A673 (cell line): ENCODE results near the gene AKNA. TPM values are rescaled to one million over a fixed set of nuclear protein-coding genes. Genes with fewer than 3 reads are reported as not detected.

ENCODE experiments used
- BruUV-seq: library from RNA; stranded (reverse); fragments of 400-500 nt; replicated peaks from 2 replicates; lab custom pipeline; 2021; lab: Mats Ljungman, UMichigan
- CTCF ChIA-PET: fragments of 300-600 bp; sonication (Branson Sonifier 250); formaldehyde crosslinking; loops from one replicate; lab custom pipeline; 2022; ENCODE audit warnings: antibody characterized with exemption; lab: Charles Lee
- POLR2A ChIA-PET: fragments of 300-600 bp; sonication (Branson Sonifier 250); formaldehyde crosslinking; loops from one replicate; lab custom pipeline; 2022; ENCODE audit warnings: antibody characterized with exemption; ENCODE audit not compliant: low non-redundant PET; lab: Charles Lee
- DNase-seq: peaks from one replicate; pipeline ENCODE4 v3.0.0-alpha.2; 2015; ENCODE audit warnings: low spot score
- H3K27ac ChIP-seq: fragments of 200-600 bp; sonication (generic); 2 replicates; pipeline ENCODE4 v1.5.1; 2016; ENCODE audit warnings: mixed run types, low read depth, mild to moderate bottlenecking, mixed read lengths, antibody characterized with exemption, low read length; ENCODE audit not compliant: poor library complexity, severe bottlenecking
- H3K27me3 ChIP-seq: fragments of 200-600 bp; sonication (generic); replicated peaks from 2 replicates; pipeline ENCODE4 v1.6.1; 2017; ENCODE audit warnings: mixed run types, low read depth, mild to moderate bottlenecking, mixed read lengths, antibody characterized with exemption, low read length; ENCODE audit not compliant: insufficient read depth, poor library complexity
- H3K36me3 ChIP-seq: fragments of 200-600 bp; sonication (generic); 2 replicates; pipeline ENCODE4 v1.6.1; 2016; ENCODE audit warnings: mixed run types, mild to moderate bottlenecking, mixed read lengths, antibody characterized with exemption, low read length; ENCODE audit not compliant: insufficient read depth, poor library complexity, severe bottlenecking
- H3K4me1 ChIP-seq: fragments of 200-600 bp; sonication (generic); 2 replicates; pipeline ENCODE4 v1.6.1; 2017; ENCODE audit warnings: mixed run types, mild to moderate bottlenecking, mixed read lengths, antibody characterized with exemption, low read length; ENCODE audit not compliant: insufficient read depth, poor library complexity, severe bottlenecking
- H3K4me3 ChIP-seq: fragments of 200-600 bp; sonication (generic); 2 replicates; pipeline ENCODE4 v1.5.1; 2016; ENCODE audit warnings: low read depth, mixed run types, mild to moderate bottlenecking, mixed read lengths, low read length; ENCODE audit not compliant: poor library complexity, severe bottlenecking
- H3K9me3 ChIP-seq: fragments of 200-600 bp; sonication (generic); 2 replicates; pipeline ENCODE4 v1.6.1; 2016; ENCODE audit warnings: mixed run types, low read depth, mild to moderate bottlenecking, mixed read lengths, antibody characterized with exemption, low read length; ENCODE audit not compliant: poor library complexity, severe bottlenecking
- EZH2 ChIP-seq: fragments of 200-600 bp; sonication (generic); IDR thresholded peaks from 2 replicates; pipeline ENCODE4 v1.6.1; 2017; ENCODE audit warnings: borderline replicate concordance, low read depth, mild to moderate bottlenecking, mixed read lengths, antibody characterized with exemption, low read length; ENCODE audit not compliant: poor library complexity, severe bottlenecking
- intact Hi-C: fragments of 100-400 bp; cut with micrococcal nuclease; formaldehyde crosslinking; loops from one replicate; pipeline ENCODE4 v1.10.0; 2022; ENCODE audit not compliant: unreplicated experiment
- total RNA-seq: library from RNA; stranded (reverse); gene quantifications from 2 replicates; pipeline ENCODE4 v1.2.3, GENCODE V29; 2021
- TF ChIP-seq, protein P1 (sequence below): fragments of 300-800, 200-600 bp; sonication (generic); conservative IDR thresholded peaks from 2 replicates; pipeline ENCODE4 v1.5.1; 2017; ENCODE audit warnings: low read depth, mild to moderate bottlenecking, antibody characterized with exemption, low read length, moderate library complexity, mixed read lengths

Gene AKNA
- total RNA-seq, 1 experiment from 2014 or later = 20.4 TPM

DNA sequence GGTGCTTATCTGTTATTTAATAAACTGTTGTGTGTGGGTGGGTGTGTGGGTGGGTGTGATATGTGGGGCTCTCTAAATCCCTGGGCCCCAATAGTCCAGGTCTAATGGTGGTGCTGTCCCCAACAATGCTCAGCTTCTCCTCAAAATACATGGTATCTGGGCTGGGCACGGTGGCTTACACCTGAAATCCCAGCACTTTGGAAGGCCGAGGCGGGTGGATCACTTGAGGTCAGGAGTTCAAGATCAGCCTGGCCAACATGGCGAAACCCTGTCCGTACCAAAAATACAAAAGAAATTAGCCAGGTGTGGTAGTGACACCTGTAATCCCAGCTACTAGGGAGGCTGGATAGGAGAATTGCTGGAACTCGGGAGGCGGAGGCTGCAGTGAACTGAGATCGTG is 69.4 kb downstream of the AKNA start:
- Histone ChIP-seq H3K4me1 (peaks cover 4% of the 10 kb centered on the region), H3K27ac (peak overlapping the region; percentile 69), H3K36me3 (no peaks in the 10 kb centered on the region), H3K4me3 (no peak overlapping the region), H3K27me3 (no peaks in the 10 kb centered on the region), H3K9me3 (no peaks in the 10 kb centered on the region)
- no peak for DNase-seq
- intact Hi-C loops = no loop called here
- POLR2A ChIA-PET = no interaction called here
- no TSS peak for BruUV-seq
- CTCF ChIA-PET = no interaction called here
- TF ChIP-seq EZH2 = no peak
- TF ChIP-seq, protein P1, sequence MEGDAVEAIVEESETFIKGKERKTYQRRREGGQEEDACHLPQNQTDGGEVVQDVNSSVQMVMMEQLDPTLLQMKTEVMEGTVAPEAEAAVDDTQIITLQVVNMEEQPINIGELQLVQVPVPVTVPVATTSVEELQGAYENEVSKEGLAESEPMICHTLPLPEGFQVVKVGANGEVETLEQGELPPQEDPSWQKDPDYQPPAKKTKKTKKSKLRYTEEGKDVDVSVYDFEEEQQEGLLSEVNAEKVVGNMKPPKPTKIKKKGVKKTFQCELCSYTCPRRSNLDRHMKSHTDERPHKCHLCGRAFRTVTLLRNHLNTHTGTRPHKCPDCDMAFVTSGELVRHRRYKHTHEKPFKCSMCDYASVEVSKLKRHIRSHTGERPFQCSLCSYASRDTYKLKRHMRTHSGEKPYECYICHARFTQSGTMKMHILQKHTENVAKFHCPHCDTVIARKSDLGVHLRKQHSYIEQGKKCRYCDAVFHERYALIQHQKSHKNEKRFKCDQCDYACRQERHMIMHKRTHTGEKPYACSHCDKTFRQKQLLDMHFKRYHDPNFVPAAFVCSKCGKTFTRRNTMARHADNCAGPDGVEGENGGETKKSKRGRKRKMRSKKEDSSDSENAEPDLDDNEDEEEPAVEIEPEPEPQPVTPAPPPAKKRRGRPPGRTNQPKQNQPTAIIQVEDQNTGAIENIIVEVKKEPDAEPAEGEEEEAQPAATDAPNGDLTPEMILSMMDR = no peak

- no peaks in the 10 kb centered on the region for H3K36me3 ChIP-seq
- ChIA-PET POLR2A (no interaction called here), CTCF (no interaction called here)
- no peaks in the 10 kb centered on the region for H3K9me3 ChIP-seq
- no TSS peak for BruUV-seq
- H3K27ac ChIP-seq = peak overlapping the region; percentile 69
- no peak overlapping the region for H3K4me3 ChIP-seq
- TF ChIP-seq, protein P1 = no peak
- no peak for TF ChIP-seq EZH2
- H3K4me1 ChIP-seq = peaks cover 4% of the 10 kb centered on the region
- no peak for DNase-seq
- no peaks in the 10 kb centered on the region for H3K27me3 ChIP-seq
- intact Hi-C loops = no loop called here
These were observed 70.0 kb downstream of the AKNA start for GRCh38 chr9:114317665-114318357.

DNA sequence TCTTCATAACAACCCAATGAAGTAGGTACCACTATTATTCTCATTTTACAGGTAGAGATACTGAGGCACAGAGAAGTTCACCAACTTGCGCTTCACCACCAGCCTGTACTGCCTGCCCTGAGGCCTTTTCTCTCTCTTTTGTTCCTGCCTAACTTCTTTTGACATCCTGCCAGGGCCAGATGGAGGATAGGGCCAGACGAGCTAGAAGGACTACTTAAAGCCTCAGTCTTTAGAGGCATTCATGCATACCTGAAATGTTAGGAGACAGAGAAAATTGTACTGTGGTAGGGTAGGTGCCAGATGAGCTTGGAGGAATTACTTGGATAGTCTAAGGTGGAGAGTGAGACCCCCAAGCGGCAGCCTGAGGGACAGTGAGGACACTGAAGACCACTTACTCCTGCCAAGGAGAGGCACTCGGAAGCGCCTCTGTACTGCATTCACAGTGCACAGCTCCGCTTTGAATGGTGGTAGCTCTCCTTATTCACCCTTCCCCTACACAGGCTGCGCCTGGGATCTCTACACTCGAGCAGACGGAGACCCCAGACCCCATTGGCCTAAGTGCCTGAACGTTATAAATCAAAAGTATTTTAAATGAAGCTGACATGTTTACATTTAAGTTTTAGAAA is 71.1 kb downstream of the AKNA start:
- Histone ChIP-seq H3K27ac (no peak overlapping the region), H3K27me3 (no peaks in the 10 kb centered on the region), H3K4me1 (peaks cover 4% of the 10 kb centered on the region), H3K4me3 (no peak overlapping the region), H3K36me3 (no peaks in the 10 kb centered on the region), H3K9me3 (no peaks in the 10 kb centered on the region)
- TF ChIP-seq, protein P1 = no peak
- no peak for TF ChIP-seq EZH2
- no peak for DNase-seq
- no TSS peak for BruUV-seq
- ChIA-PET POLR2A (no interaction called here), CTCF (no interaction called here)
- intact Hi-C loops = no loop called here
